GM06990 (cell line): ENCODE measurements around the gene RIPPLY1.

Experiments used
- DNase-seq: peaks from one replicate; pipeline ENCODE4 v3.0.0-alpha.2; 2011; ENCODE audit not compliant: insufficient read length; ENCODE audit errors: extremely low read depth
- H3K27me3 ChIP-seq: replicated peaks from 2 replicates; pipeline ENCODE4 v1.6.0; 2011; ENCODE audit warnings: low read length; ENCODE audit not compliant: control insufficient read depth, insufficient read depth
- H3K36me3 ChIP-seq: 2 replicates; pipeline ENCODE4 v1.5.1; 2011; ENCODE audit warnings: low read length; ENCODE audit not compliant: control insufficient read depth, insufficient read depth
- H3K4me3 ChIP-seq: replicated peaks from 2 replicates; pipeline ENCODE4 v1.5.1; 2011; ENCODE audit warnings: low read depth, mild to moderate bottlenecking, control low read depth, low read length
- CTCF ChIP-seq: IDR thresholded peaks from 2 replicates; pipeline ENCODE4 v1.5.1; 2011; ENCODE audit warnings: low read length, control low read depth, mild to moderate bottlenecking, inconsistent platforms; ENCODE audit not compliant: insufficient read depth, poor library complexity, severe bottlenecking

RIPPLY1 gene

GRCh38 chrX:106903291-106903824, at the start of gene RIPPLY1:
Gene RIPPLY1 (minus strand): TSS chrX:106903341. CDS start chrX:106903287, 54 bp downstream.
- Histone ChIP-seq H3K4me3 (no peak within 1 kb of the TSS), H3K36me3 (no peaks in the 10 kb centered on the region), H3K27me3 (no peaks in the 10 kb centered on the region)
- no peak for TF ChIP-seq CTCF
- DNase-seq = no peak

- Histone ChIP-seq H3K36me3 (no peaks in the 10 kb centered on the region), H3K27me3 (no peaks in the 10 kb centered on the region), H3K4me3 (no peak overlapping the region)
- no peak for DNase-seq
- TF ChIP-seq CTCF = no peak
Measured at GRCh38 chrX:106952538-106952937, 49.4 kb upstream of the RIPPLY1 start.

GRCh38 chrX:106952089-106952488, 48.9 kb upstream of the RIPPLY1 start:
- no peak for TF ChIP-seq CTCF
- H3K27me3 ChIP-seq = no peaks in the 10 kb centered on the region
- DNase-seq = no peak
- H3K4me3 ChIP-seq = no peak overlapping the region
- H3K36me3 ChIP-seq = no peaks in the 10 kb centered on the region

- Histone ChIP-seq H3K4me3 (no peak overlapping the region), H3K27me3 (no peaks in the 10 kb centered on the region), H3K36me3 (no peaks in the 10 kb centered on the region)
- no peak for DNase-seq
- no peak for TF ChIP-seq CTCF
Measured at GRCh38 chrX:106951230-106951629, 48.1 kb upstream of the RIPPLY1 start.

- Histone ChIP-seq H3K4me3 (no peak overlapping the region), H3K36me3 (no peaks in the 10 kb centered on the region), H3K27me3 (no peaks in the 10 kb centered on the region)
- no peak for TF ChIP-seq CTCF
- DNase-seq = no peak
Measured at GRCh38 chrX:106950381-106950780, 47.2 kb upstream of the RIPPLY1 start.

- H3K27me3 ChIP-seq = no peaks in the 10 kb centered on the region
- TF ChIP-seq CTCF = no peak
- DNase-seq = no peak
- no peaks in the 10 kb centered on the region for H3K36me3 ChIP-seq
- H3K4me3 ChIP-seq = no peak overlapping the region
Measured at GRCh38 chrX:106949366-106949765, 46.2 kb upstream of the RIPPLY1 start.
